ENCODE data around the gene CCDC88B.
A peak's percentile ranks its signal among the peaks of the same experiment; 100 is the strongest.

Gene CCDC88B

DNA sequence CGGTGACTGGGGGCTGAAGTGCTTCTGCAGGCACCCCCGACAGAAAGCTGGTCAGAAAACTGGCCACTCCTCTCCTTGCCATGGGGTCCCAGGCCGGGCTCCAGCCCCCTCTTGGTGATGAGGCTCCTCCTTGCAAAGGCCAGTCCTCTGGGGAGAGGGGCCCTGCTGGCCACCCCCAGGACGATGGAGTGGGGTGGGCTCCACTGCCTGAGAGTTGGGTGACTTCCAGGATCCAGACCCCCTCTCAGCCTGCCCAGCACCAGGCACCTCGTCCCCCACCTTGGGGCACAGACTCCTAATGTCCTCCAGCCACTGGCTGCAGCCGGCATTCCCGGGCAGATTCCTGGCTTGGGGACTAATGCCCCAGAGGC is 18.5 kb downstream of the CCDC88B start:
- no peak for TF ChIP-seq CREB1 (IDR thresholded peaks at IDR 0.05; ENCODE audit: low read depth)
- no peak for TF ChIP-seq TEAD4 (IDR thresholded peaks at IDR 0.05)
- TF ChIP-seq, protein P1, sequence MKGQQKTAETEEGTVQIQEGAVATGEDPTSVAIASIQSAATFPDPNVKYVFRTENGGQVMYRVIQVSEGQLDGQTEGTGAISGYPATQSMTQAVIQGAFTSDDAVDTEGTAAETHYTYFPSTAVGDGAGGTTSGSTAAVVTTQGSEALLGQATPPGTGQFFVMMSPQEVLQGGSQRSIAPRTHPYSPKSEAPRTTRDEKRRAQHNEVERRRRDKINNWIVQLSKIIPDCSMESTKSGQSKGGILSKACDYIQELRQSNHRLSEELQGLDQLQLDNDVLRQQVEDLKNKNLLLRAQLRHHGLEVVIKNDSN (IDR thresholded peaks at IDR 0.05) = no peak
- no peak for TF ChIP-seq RAD21 (IDR thresholded peaks at IDR 0.05; ENCODE audit: low read depth)
- no peak for TF ChIP-seq YY1 (IDR thresholded peaks at IDR 0.05; ENCODE audit: low read depth)
- TF ChIP-seq EGR1 (IDR thresholded peaks at IDR 0.05) = no peak
- TF ChIP-seq NFIC (IDR thresholded peaks at IDR 0.05) = no peak
- no peak; the same call in 1 of the 2 replicates for TF ChIP-seq ZBTB7A (IDR thresholded peaks at IDR 0.05; ENCODE audit: low read depth)
- TF ChIP-seq TAF1 (IDR thresholded peaks at IDR 0.05; ENCODE audit: low read depth) = no peak
- TF ChIP-seq CEBPB (IDR thresholded peaks at IDR 0.05) = no peak
- TF ChIP-seq TCF12 (IDR thresholded peaks at IDR 0.05; ENCODE audit: low read depth) = no peak
- TF ChIP-seq, protein P2, sequence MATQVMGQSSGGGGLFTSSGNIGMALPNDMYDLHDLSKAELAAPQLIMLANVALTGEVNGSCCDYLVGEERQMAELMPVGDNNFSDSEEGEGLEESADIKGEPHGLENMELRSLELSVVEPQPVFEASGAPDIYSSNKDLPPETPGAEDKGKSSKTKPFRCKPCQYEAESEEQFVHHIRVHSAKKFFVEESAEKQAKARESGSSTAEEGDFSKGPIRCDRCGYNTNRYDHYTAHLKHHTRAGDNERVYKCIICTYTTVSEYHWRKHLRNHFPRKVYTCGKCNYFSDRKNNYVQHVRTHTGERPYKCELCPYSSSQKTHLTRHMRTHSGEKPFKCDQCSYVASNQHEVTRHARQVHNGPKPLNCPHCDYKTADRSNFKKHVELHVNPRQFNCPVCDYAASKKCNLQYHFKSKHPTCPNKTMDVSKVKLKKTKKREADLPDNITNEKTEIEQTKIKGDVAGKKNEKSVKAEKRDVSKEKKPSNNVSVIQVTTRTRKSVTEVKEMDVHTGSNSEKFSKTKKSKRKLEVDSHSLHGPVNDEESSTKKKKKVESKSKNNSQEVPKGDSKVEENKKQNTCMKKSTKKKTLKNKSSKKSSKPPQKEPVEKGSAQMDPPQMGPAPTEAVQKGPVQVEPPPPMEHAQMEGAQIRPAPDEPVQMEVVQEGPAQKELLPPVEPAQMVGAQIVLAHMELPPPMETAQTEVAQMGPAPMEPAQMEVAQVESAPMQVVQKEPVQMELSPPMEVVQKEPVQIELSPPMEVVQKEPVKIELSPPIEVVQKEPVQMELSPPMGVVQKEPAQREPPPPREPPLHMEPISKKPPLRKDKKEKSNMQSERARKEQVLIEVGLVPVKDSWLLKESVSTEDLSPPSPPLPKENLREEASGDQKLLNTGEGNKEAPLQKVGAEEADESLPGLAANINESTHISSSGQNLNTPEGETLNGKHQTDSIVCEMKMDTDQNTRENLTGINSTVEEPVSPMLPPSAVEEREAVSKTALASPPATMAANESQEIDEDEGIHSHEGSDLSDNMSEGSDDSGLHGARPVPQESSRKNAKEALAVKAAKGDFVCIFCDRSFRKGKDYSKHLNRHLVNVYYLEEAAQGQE (IDR thresholded peaks at IDR 0.05; ENCODE audit: low read depth) = no peak
- TF ChIP-seq FOXM1 (IDR thresholded peaks at IDR 0.05; ENCODE audit: borderline replicate concordance, low read depth) = no peak
- TF ChIP-seq, protein P3, sequence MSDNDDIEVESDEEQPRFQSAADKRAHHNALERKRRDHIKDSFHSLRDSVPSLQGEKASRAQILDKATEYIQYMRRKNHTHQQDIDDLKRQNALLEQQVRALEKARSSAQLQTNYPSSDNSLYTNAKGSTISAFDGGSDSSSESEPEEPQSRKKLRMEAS (IDR thresholded peaks at IDR 0.05) = no peak
- no peak for TF ChIP-seq EP300 (IDR thresholded peaks at IDR 0.05; ENCODE audit: borderline replicate concordance)

DNA sequence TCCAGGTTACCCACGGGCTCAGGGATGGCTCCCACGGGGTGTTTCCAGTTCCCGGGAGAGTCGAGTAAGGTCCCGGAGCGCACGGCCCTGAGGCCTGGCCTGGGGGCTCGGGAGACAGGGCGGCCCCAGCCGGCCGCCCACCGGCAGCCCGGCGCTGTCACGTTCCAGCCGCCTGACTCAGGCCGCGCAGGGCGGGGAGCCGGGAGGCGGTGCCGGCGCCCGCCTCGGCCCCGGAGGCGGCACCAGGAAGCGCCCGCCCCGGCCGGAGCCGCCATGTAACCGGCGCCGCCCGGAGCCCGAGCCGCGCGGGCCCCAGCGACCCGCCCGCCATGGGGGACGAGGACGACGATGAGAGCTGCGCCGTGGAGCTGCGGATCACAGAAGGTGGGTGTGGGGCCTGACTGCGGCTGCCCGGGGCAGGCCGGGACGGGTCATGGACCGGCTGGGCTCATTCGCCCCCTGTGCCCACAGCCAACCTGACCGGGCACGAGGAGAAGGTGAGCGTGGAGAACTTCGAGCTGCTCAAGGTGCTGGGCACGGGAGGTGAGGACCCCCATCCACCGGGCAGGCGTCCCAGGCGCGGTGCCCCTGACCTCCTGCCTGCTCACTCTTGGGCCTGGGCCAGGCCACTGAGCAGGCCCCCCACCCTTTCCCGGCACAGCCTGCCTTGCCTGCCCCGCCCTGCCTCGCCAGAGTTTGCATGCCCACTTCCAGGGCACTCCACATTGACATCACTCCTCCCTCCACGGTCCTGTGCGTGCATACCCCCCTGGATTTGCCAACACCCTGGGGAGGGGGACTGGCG is 19.1 kb downstream of the CCDC88B start, which contains the start of gene RPS6KA4:
RPS6KA4 (plus strand) TSS at position 256 of the 805 bp plus-strand sequence; CDS start at position 330, 74 bp downstream.
- TF ChIP-seq FOXM1 (IDR thresholded peaks at IDR 0.05; ENCODE audit: borderline replicate concordance, low read depth) (no peak), YY1 (IDR thresholded peaks at IDR 0.05; ENCODE audit: low read depth) (peak; percentile 81), CEBPB (IDR thresholded peaks at IDR 0.05) (no peak), CREB1 (IDR thresholded peaks at IDR 0.05; ENCODE audit: low read depth) (no peak), RAD21 (IDR thresholded peaks at IDR 0.05; ENCODE audit: low read depth) (no peak), NFIC (IDR thresholded peaks at IDR 0.05) (no peak), ZBTB7A (IDR thresholded peaks at IDR 0.05; ENCODE audit: low read depth) (peak; percentile 68), TAF1 (IDR thresholded peaks at IDR 0.05; ENCODE audit: low read depth) (peak; percentile 36; the same call in 1 of the 2 replicates), TCF12 (IDR thresholded peaks at IDR 0.05; ENCODE audit: low read depth) (peak; percentile 59; the same call in 1 of the 2 replicates), TEAD4 (IDR thresholded peaks at IDR 0.05) (no peak), EGR1 (IDR thresholded peaks at IDR 0.05) (0 out of 2 replicates have a peak, but pooled peaks have one; percentile 18), EP300 (IDR thresholded peaks at IDR 0.05; ENCODE audit: borderline replicate concordance) (no peak)
- TF ChIP-seq, protein P3 (IDR thresholded peaks at IDR 0.05) = peak; percentile 89
- TF ChIP-seq, protein P1 (IDR thresholded peaks at IDR 0.05) = no peak
- TF ChIP-seq, protein P2 (IDR thresholded peaks at IDR 0.05; ENCODE audit: low read depth) = no peak

DNA sequence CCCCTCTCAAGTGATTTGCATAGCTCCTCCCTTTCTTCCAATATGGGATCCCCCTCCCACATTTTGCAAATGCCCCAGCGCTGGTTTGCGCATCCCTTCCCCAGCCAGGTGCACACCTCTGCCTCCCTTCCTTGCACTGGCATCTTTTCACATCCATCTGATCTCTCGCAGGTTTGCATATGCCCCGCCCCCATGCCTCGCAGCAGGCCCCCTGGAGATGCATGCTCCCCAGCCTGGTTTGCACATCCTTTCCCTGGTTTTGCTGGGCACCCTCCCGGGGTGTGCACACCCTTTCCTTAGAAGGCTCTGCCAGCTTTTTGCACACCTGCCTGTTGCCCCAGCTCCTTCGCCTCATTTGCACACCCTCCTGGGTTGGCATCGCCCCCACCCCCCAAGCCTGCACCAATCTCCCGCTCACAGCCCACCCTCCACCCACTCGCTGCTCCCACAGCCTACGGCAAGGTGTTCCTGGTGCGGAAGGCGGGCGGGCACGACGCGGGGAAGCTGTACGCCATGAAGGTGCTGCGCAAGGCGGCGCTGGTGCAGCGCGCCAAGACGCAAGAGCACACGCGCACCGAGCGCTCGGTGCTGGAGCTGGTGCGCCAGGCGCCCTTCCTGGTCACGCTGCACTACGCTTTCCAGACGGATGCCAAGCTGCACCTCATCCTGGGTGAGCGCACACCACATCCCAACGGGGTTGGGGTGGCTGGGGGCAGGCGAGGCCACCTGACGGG is 19.9 kb downstream of the CCDC88B start:
- TF ChIP-seq CREB1 (IDR thresholded peaks at IDR 0.05; ENCODE audit: low read depth) = no peak
- TF ChIP-seq RAD21 (IDR thresholded peaks at IDR 0.05; ENCODE audit: low read depth) = no peak
- TF ChIP-seq ZBTB7A (IDR thresholded peaks at IDR 0.05; ENCODE audit: low read depth) = no peak
- TF ChIP-seq, protein P3 (IDR thresholded peaks at IDR 0.05) = no peak
- no peak for TF ChIP-seq CEBPB (IDR thresholded peaks at IDR 0.05)
- TF ChIP-seq TEAD4 (IDR thresholded peaks at IDR 0.05) = no peak
- no peak for TF ChIP-seq NFIC (IDR thresholded peaks at IDR 0.05)

DNA sequence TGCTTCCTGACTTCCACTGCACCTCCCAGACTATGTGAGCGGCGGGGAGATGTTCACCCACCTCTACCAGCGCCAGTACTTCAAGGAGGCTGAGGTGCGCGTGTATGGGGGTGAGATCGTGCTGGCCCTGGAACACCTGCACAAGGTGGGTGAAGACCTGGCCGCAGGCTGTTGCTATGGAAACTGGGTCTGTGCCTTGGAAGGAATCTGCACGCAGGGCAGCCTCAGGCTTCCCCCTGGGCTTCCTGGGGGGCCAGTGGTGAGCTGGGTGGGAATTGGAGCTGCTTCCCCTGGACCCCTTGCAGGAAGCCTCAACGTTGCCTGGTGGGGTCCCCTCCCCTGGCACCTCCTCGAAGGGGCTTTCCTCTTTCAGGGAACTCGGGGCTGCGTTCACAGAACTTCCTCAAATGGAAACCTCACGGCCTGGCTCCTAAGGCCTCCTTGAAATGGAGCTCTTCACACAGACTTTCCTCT is 20.5 kb downstream of the CCDC88B start:
- no peak for TF ChIP-seq TCF12 (IDR thresholded peaks at IDR 0.05; ENCODE audit: low read depth)
- no peak for TF ChIP-seq TAF1 (IDR thresholded peaks at IDR 0.05; ENCODE audit: low read depth)
- no peak for TF ChIP-seq YY1 (IDR thresholded peaks at IDR 0.05; ENCODE audit: low read depth)
- TF ChIP-seq CREB1 (IDR thresholded peaks at IDR 0.05; ENCODE audit: low read depth) = no peak

DNA sequence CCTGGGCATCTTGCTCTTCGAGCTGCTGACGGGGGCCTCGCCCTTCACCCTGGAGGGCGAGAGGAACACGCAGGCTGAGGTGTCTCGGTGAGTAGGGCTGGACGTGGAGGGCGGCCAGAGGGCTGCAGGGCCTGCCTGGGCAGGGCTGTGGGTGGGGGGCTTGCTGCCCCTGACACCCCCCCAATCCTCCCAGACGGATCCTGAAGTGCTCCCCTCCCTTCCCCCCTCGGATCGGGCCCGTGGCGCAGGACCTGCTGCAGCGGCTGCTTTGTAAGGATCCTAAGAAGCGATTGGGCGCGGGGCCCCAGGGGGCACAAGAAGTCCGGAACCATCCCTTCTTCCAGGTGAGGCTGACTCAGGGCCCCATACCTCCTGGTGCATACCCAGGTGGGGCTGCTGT is 21.7 kb downstream of the CCDC88B start:
- TF ChIP-seq, protein P3 (IDR thresholded peaks at IDR 0.05) = no peak
- no peak for TF ChIP-seq TCF12 (IDR thresholded peaks at IDR 0.05; ENCODE audit: low read depth)
- TF ChIP-seq RAD21 (IDR thresholded peaks at IDR 0.05; ENCODE audit: low read depth) = no peak
- TF ChIP-seq TAF1 (IDR thresholded peaks at IDR 0.05; ENCODE audit: low read depth) = no peak
- TF ChIP-seq CEBPB (IDR thresholded peaks at IDR 0.05) = no peak
- no peak for TF ChIP-seq ZBTB7A (IDR thresholded peaks at IDR 0.05; ENCODE audit: low read depth)
- TF ChIP-seq FOXM1 (IDR thresholded peaks at IDR 0.05; ENCODE audit: borderline replicate concordance, low read depth) = no peak

Measured in Ishikawa (cell line).